ENCODE results near the gene EPC2.
"Not testable (repeated sequence)": the region's sequence is repeated elsewhere in the genome, so short reads cannot be mapped to it uniquely, and the experiment has no call there.

The EPC2 gene

DNA sequence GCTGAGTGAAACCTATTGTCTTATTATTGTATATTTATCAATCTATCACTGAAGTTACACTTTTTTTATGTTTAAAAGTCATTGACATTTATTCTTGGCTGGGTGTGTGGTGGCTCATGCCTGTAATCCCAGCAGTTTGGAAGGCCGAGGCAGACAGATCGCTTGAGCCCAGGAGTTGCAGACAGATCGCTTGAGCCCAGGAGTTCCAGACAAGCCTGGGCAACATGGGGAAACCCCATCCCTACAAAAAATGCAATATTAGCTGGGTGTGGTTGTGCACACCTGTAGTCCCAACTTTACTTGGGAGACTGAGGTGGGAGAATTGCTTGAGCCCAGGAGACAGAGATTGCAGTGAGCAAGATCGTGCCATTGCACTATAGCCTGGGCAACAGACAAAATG is 97.8 kb downstream of the EPC2 start:
- H3K27me3 Mint-ChIP-seq = no peaks in the 10 kb centered on the region
- H3K36me3 Mint-ChIP-seq (ENCODE audit: low read depth) = peaks cover 22% of the 10 kb centered on the region
- H3K4me3 Mint-ChIP-seq = no peak overlapping the region
- H3K27ac Mint-ChIP-seq = no peak overlapping the region
- intact Hi-C loops (cut with micrococcal nuclease) = no loop called here
- H3K9me3 Mint-ChIP-seq = no peaks in the 10 kb centered on the region
- no peaks in the 10 kb centered on the region for H3K4me1 Mint-ChIP-seq (ENCODE audit: low read depth)

DNA sequence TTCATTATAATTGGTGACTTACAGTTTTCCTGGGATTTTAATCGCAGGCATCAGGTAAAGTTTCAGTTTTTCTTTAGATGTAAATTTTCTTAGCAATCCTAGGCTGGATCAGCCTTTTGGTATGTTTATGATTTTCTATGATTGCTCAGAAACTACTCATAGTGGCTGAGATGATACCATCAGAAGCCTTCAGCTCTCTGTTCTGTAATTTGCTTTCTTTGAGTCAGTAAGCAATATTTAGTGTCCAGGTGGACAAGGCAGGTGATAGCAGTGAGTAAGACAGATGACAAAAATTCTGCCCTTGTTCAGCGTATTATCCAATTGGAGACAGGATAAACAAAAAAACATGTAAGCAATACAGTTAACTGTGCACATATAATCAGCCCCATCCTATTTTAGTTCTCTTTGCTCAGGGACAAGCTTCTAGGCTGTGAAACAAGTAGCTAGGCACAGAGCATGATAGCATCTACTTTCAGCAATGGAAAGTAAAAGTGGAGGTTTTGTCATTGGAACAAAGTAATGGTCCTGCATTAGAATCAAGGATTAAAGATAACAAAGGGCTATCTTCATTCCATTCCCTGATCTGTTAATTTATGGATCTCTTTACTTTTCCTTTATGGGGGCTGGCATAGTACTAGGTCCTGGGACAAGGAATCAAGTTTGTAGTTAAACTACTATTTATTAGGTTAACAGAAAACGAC is 100.8 kb downstream of the EPC2 start:
- Mint-ChIP-seq H3K4me1 (ENCODE audit: low read depth) (no peaks in the 10 kb centered on the region), H3K27me3 (no peaks in the 10 kb centered on the region), H3K36me3 (ENCODE audit: low read depth) (peaks cover 28% of the 10 kb centered on the region), H3K9me3 (no peaks in the 10 kb centered on the region), H3K27ac (no peak overlapping the region), H3K4me3 (no peak overlapping the region)
- intact Hi-C loops (cut with micrococcal nuclease) = no loop called here

DNA sequence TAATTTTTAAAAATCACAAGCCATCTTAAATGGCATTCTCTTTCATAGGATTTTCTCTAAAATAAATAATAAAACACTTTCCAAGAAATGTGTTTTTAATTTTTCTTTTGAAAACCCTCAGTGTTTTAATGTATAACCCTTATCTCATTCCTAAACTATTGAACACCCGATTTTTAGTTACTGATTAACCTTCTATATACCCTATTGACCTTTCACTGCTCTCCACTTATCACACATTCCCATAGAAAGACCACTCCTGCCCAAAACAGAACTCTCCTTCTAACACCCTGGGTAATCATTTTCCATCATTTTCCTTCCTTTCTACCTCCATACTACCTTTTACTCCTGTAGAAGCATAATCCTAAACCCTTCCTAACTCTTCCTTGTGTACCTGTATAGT is 102.4 kb downstream of the EPC2 start:
- Mint-ChIP-seq H3K27me3 (no peaks in the 10 kb centered on the region), H3K4me3 (no peak overlapping the region), H3K4me1 (ENCODE audit: low read depth) (no peaks in the 10 kb centered on the region), H3K27ac (no peak overlapping the region), H3K9me3 (no peaks in the 10 kb centered on the region), H3K36me3 (ENCODE audit: low read depth) (peaks cover 33% of the 10 kb centered on the region)
- intact Hi-C loops (cut with micrococcal nuclease) = no loop called here

DNA sequence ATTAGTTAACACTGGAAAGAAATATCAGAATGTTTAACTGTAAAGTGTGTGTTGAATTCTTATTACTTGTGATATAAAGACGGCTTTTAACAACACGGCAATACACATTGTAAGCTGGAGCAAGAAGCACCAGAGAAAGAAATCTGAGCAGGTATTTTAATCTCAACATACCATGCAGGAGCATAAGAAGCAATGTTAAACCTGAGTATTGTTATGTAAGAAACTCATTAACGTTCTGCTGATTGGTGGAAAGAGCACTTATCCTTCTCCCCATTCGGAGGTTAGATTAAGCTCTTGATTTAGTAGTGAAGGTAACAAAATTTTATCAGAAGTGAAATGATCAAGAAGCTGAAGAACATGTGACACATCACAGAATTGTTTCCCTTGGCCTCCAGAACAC is 107.4 kb downstream of the EPC2 start:
- H3K27me3 Mint-ChIP-seq = no peaks in the 10 kb centered on the region
- H3K9me3 Mint-ChIP-seq = no peaks in the 10 kb centered on the region
- no peak overlapping the region for H3K27ac Mint-ChIP-seq
- H3K4me1 Mint-ChIP-seq (ENCODE audit: low read depth) = peaks cover 5% of the 10 kb centered on the region
- intact Hi-C loops (cut with micrococcal nuclease) = no loop called here
- no peak overlapping the region for H3K4me3 Mint-ChIP-seq
- H3K36me3 Mint-ChIP-seq (ENCODE audit: low read depth) = peaks cover 39% of the 10 kb centered on the region

DNA sequence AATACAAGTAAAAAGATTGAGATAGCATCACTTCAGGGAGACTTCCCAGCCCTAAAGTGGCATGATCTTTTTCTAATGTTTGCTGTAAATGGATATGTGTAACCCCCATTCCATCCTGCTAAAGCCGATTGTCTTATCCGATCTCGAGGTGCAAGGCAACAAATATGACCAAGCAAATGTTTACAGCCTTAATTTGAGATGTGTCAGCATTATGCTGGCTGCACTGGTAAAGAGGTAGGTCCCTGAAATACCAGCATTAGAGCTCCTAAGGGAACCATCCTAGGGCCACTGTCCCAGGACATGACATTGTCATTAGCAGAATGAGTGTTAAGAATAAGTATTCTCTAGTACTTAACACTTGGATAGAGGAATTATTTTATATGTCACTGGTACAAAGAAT is 108.4 kb downstream of the EPC2 start:
- Mint-ChIP-seq H3K4me1 (ENCODE audit: low read depth) (peaks cover 5% of the 10 kb centered on the region), H3K36me3 (ENCODE audit: low read depth) (peaks cover 31% of the 10 kb centered on the region), H3K27ac (no peak overlapping the region)

DNA sequence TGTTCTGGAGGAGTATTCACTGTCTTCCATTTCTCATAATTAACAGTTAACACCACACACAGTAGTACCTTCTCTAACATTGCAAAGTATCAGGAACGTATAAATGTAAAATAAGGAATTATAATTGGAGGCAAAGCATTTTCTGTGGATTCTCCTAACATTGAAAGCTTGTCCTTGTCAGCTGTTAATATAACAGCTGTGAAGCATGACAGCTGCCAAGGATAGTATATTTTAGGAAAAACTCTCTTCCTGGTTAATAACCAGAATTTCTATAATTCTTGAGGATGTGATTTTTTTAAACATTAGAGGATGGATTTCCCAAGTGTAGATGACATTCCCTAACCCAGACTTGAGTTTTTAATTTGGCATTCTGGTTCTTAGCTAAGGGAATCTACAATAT is 110.3 kb downstream of the EPC2 start:
- intact Hi-C loops (cut with micrococcal nuclease) = no loop called here

More for the DNA sequence above, 108.4 kb downstream of the EPC2 start:
- Mint-ChIP-seq H3K9me3 (no peaks in the 10 kb centered on the region), H3K27me3 (no peaks in the 10 kb centered on the region), H3K4me3 (no peak overlapping the region)
- intact Hi-C loops (cut with micrococcal nuclease) = no loop called here

DNA sequence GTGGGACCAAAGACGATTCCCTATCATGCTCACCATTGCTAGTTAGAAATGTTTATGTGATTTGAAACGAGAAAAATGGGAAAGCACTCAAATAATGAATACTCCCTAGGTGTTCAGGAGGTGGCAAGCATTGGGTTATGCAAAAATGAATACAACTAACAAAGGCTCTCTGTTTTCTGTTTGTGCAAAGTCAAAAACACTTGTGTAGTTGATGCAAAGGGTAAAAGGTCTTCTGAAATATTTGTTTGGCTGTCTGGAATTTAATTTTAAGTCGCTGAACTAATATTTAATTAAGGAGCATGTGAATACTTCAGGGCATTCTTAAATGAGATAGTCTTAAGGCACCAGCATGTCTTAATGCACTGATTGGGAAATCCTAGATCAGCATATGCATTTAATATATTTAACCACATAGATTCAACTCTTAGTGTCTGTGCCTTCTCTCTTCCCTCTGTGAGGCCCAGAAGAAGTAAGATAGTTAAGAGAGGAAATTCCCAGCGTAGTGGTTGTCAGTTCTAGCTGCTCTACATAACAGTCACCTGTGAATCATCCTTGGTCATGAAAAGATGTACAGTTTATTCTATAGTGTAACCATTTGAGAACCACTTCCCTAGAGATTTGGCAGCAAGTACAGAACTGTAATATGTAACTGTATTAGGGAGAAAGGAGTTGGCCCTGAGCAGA is 111.9 kb downstream of the EPC2 start:
- intact Hi-C loops (cut with micrococcal nuclease) = no loop called here

More for the DNA sequence above, 110.3 kb downstream of the EPC2 start:
- Mint-ChIP-seq H3K4me3 (no peak overlapping the region), H3K4me1 (ENCODE audit: low read depth) (peaks cover 5% of the 10 kb centered on the region), H3K27ac (no peak overlapping the region), H3K9me3 (no peaks in the 10 kb centered on the region), H3K27me3 (no peaks in the 10 kb centered on the region), H3K36me3 (ENCODE audit: low read depth) (peaks cover 27% of the 10 kb centered on the region)

DNA sequence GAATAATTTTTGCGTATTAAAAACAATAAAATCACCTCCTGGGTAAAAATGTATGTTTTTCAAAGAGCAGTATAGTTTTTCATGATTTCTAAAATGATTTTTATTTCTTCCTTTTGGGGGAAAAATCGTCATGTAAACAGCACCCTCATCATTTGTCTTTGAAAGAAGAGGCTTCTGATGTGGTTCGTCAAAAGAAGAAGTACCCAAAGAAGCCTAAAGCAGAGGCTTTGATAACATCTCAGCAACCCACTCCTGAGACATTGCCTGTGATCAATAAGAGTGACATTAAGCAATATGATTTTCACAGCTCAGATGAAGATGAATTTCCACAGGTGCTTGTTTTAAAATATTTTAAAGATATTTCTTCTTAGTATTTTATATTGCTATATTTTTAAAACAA is 120.3 kb downstream of the EPC2 start:
- H3K27me3 Mint-ChIP-seq = no peaks in the 10 kb centered on the region
- no peaks in the 10 kb centered on the region for H3K4me1 Mint-ChIP-seq (ENCODE audit: low read depth)
- intact Hi-C loops (cut with micrococcal nuclease) = no loop called here
- peaks cover 48% of the 10 kb centered on the region for H3K36me3 Mint-ChIP-seq (ENCODE audit: low read depth)
- H3K27ac Mint-ChIP-seq = no peak overlapping the region
- H3K9me3 Mint-ChIP-seq = no peaks in the 10 kb centered on the region
- no peak overlapping the region for H3K4me3 Mint-ChIP-seq

More for the DNA sequence above, 111.9 kb downstream of the EPC2 start:
- peaks cover 21% of the 10 kb centered on the region for H3K36me3 Mint-ChIP-seq (ENCODE audit: low read depth)
- H3K27me3 Mint-ChIP-seq = no peaks in the 10 kb centered on the region
- no peak overlapping the region for H3K4me3 Mint-ChIP-seq
- H3K27ac Mint-ChIP-seq = no peak overlapping the region
- H3K9me3 Mint-ChIP-seq = no peaks in the 10 kb centered on the region
- H3K4me1 Mint-ChIP-seq (ENCODE audit: low read depth) = peaks cover 5% of the 10 kb centered on the region

DNA sequence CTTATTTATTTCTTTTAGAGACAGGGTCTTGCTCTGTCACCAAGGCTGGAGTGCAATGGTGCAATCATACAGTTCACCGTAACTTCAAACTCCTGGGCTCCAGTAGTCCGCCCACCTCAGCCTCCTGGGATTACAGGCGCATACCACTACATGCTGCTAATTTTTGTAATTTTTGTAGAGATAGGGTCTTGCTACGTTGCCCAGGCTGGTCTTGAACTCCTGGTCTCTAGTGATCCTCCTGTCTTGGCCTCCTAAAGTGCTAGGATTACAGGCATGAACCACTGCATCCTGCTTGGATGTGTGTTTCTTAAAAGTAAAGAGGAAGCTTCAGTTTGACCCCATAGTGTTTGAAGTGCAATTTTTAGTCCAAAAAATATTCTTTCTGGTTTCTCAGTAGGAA is 125.5 kb downstream of the EPC2 start:
- H3K9me3 Mint-ChIP-seq = no peaks in the 10 kb centered on the region
- no peaks in the 10 kb centered on the region for H3K27me3 Mint-ChIP-seq
- H3K27ac Mint-ChIP-seq = no peak overlapping the region
- H3K4me3 Mint-ChIP-seq = no peak overlapping the region
- no peaks in the 10 kb centered on the region for H3K4me1 Mint-ChIP-seq (ENCODE audit: low read depth)
- H3K36me3 Mint-ChIP-seq (ENCODE audit: low read depth) = peaks cover 58% of the 10 kb centered on the region
- intact Hi-C loops (cut with micrococcal nuclease) = no loop called here

DNA sequence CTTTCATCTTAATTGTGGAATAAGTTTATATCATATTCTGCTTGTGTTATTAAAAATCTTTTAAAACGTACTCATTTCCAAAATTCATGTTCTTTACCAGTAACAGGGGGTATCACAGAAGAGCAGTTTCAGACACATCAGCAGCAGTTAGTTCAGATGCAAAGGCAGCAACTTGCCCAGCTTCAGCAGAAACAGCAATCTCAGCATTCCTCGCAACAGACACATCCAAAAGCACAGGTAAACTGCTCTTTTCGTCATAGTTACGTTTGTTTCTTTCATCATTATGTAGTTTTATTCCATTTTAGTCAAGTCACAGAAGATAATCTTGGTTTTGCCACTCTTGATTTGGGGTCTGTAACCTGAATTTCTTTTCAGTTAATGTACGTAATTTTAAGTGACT is 137.0 kb downstream of the EPC2 start:
- Mint-ChIP-seq H3K36me3 (ENCODE audit: low read depth) (peaks cover 60% of the 10 kb centered on the region), H3K27ac (no peak overlapping the region), H3K9me3 (no peaks in the 10 kb centered on the region), H3K4me1 (ENCODE audit: low read depth) (no peaks in the 10 kb centered on the region), H3K4me3 (no peak overlapping the region), H3K27me3 (no peaks in the 10 kb centered on the region)
- intact Hi-C loops (cut with micrococcal nuclease) = no loop called here

DNA sequence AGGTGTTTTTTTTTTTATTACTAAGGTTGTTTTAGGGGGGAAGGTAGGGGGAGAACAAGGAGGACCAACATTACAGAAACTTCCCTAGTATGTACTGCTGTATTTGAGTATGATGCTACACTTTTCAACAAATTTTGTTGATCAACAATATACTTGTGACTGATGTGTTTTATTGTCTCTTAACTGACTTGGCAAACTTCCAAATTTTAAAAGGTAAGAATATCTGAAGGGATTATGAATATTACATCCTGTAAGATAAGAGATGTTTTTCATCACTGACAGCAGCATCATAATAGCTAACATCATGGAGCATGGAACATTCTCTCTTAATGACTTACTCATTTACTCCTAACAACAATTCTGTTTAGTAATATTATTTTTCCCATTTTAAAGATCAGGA is 144.5 kb downstream of the EPC2 start:
- intact Hi-C loops (cut with micrococcal nuclease) = no loop called here
- Mint-ChIP-seq H3K27me3 (no peaks in the 10 kb centered on the region), H3K9me3 (no peaks in the 10 kb centered on the region), H3K36me3 (ENCODE audit: low read depth) (peaks cover 38% of the 10 kb centered on the region), H3K27ac (no peak overlapping the region), H3K4me3 (no peak overlapping the region), H3K4me1 (ENCODE audit: low read depth) (no peaks in the 10 kb centered on the region)

DNA sequence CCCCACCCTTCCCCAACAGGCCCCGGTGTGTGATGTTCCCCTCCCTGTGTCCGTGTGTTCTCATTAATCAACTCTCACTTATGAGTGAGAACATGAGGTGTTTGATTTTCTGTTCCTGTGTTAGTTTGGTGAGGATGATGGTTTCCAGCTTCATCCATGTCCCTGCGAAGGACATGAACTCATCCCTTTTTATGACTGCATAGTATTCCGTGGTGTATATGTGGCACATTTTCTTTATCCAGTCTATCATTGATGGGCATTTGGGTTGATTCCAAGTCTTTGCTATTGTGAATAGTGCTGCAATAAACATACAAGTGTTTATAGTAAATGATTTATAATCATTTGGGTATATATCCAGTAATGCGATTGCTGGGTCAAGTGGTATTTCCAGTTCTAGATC is 145.6 kb downstream of the EPC2 start:
- H3K27me3 Mint-ChIP-seq; H3K27ac Mint-ChIP-seq; H3K4me3 Mint-ChIP-seq; intact Hi-C loops (cut with micrococcal nuclease); H3K4me1 Mint-ChIP-seq (ENCODE audit: low read depth); H3K9me3 Mint-ChIP-seq: not testable (repeated sequence)
- H3K36me3 Mint-ChIP-seq (ENCODE audit: low read depth) = peaks cover 26% of the 10 kb centered on the region

DNA sequence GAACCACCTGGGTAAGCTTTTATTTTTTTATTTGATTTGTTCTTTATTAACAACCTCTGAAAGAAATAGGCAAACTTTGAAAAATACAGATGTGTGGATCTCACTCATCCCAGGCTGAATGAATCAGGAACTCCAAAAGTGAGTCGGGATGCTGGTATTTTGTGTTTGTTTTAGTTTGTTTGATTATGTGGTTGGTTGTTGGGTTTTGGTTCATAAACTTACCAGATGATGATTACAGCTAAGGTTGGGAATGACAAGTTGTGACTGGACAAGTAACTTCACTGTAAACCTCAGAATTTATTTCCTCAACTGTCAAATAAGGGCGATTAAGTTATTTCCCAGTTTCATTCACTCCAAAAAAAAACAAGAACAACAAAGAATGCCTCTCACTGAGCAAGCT is 150.0 kb downstream of the EPC2 start:
- Mint-ChIP-seq H3K36me3 (ENCODE audit: low read depth) (peaks cover 4% of the 10 kb centered on the region), H3K4me1 (ENCODE audit: low read depth) (no peaks in the 10 kb centered on the region), H3K9me3 (no peaks in the 10 kb centered on the region), H3K4me3 (no peak overlapping the region), H3K27me3 (no peaks in the 10 kb centered on the region), H3K27ac (no peak overlapping the region)
- intact Hi-C loops (cut with micrococcal nuclease) = no loop called here

DNA sequence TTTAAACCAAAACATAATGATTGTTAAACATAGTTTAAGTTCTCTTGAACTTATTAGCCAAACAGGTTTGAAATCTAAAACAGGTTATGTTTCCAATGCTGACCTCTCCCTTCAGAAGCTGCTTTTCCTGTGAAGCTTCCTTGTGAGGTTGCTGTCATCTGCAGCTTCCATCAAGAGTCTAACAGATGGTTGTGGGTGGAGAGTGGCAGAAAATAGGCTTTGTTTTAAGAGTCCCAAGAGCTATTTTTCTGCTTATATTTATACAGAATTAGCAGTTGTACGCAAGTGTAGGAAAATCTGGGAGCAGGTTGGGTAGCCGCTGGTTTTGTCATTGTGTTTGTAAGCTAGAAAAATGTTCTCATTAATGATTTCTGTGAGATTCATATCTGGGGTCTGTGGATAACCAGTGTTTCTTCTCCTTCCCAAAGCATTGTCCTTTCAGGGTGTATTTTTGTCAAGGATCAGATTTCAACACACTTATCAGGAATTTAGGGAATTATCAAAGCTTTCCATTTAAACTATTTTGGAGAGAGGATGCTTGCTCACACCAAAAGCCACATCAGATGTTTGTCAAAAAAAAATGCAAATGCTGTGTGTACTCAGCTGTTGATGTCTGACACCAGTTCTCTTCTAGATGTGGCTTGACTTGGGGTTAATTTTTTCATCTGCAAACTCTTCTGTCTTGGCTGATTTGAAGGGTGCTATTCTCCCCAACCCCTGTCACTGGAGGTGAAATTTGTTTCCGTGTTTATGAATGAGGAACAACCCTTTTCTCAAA is 152.4 kb downstream of the EPC2 start:
- Mint-ChIP-seq H3K4me3 (no peak overlapping the region), H3K27me3 (no peaks in the 10 kb centered on the region), H3K4me1 (ENCODE audit: low read depth) (no peaks in the 10 kb centered on the region), H3K27ac (no peak overlapping the region), H3K9me3 (no peaks in the 10 kb centered on the region), H3K36me3 (ENCODE audit: low read depth) (no peaks in the 10 kb centered on the region)
- intact Hi-C loops (cut with micrococcal nuclease) = no loop called here

Data from dendritic cell treated with granulocyte-macrophage colony-stimulating factor and Interleukin-4, amounts not matched to agents 40 ng/mL and 50 ng/mL, for 4 days (primary cell).